Cardiac muscle cell (in vitro differentiated cells and primary cell): ENCODE measurements around the gene PIP4K2A. TPM values are rescaled to one million over a fixed set of nuclear protein-coding genes. Genes with fewer than 3 reads are reported as not detected.

Experiments
- DNase-seq, 2 donors: peaks; one replicate each; pipeline versions ENCODE4 v3.0.0 to v3.0.0-alpha.2; 2010 to 2017; ENCODE audit warnings: low read depth in 1 of 2, low spot score in 1 of 2
- H3K27ac ChIP-seq: fragments of 200-600 bp; sonication (generic); 2 replicates; pipeline ENCODE4 v1.5.1; 2016
- H3K27me3 ChIP-seq: fragments of 200-600 bp; sonication (generic); 2 replicates; pipeline ENCODE4 v1.6.0; 2016; ENCODE audit warnings: control low read depth
- H3K36me3 ChIP-seq: fragments of 200-600 bp; sonication (generic); 2 replicates; pipeline ENCODE4 v1.5.1; 2016; ENCODE audit warnings: control low read depth
- H3K4me1 ChIP-seq: fragments of 200-600 bp; sonication (generic); 2 replicates; pipeline ENCODE4 v1.8.1; 2017; ENCODE audit warnings: low read depth, mild to moderate bottlenecking, mixed run types
- H3K4me3 ChIP-seq: fragments of 200-600 bp; sonication (generic); 2 replicates; pipeline ENCODE4 v1.5.1; 2016; ENCODE audit warnings: mild to moderate bottlenecking
- H3K9me3 ChIP-seq: fragments of 200-600 bp; sonication (generic); 2 replicates; pipeline ENCODE4 v1.5.1; 2017; ENCODE audit warnings: low read depth, mild to moderate bottlenecking, control low read depth
- polyA plus RNA-seq: library from polyadenylated mRNA; unstranded; fragments of >200 nt; fragmentation: Nextera tagmentation; extraction: Ambion mirVana; gene quantifications from 2 replicates; pipeline ENCODE4 v1.2.1, GENCODE V29; 2016
- total RNA-seq: library from RNA; depleted of rRNA; stranded (reverse); fragments of >200 nt; gene quantifications from 2 replicates; pipeline ENCODE4 v1.2.3, GENCODE V29; 2016
- TF ChIP-seq, protein P1 (sequence below): IDR thresholded peaks from 2 replicates; pipeline ENCODE4 v1.5.1; 2012; ENCODE audit warnings: low read depth, mild to moderate bottlenecking, low read length

PIP4K2A gene
- total and polyA plus RNA-seq, 2 experiments from 2014 or later, result 12.1 to 23.9 TPM

DNA sequence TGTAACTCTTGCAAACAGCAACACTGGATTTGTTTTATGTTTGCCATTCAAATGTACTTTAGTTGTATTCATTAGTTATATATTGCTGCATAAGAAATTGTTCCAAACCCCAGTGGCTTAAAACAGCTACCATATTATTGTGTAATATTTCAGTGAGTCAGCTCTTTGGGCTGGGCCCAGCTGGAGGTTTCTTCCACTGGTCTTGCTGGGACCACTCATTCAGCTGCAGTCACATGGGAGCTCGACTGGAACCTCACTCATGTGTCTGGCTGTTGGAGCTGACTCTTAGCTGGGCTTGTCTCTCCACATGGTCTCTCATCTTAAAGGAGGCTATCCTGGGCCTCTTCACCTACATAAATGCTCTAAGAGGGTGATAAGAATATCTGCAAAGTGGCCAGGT, 23.2 kb upstream of the PIP4K2A start:
- H3K4me3 ChIP-seq, result no peak overlapping the region
- H3K4me1 ChIP-seq, result no peaks in the 10 kb centered on the region
- TF ChIP-seq, protein P1, sequence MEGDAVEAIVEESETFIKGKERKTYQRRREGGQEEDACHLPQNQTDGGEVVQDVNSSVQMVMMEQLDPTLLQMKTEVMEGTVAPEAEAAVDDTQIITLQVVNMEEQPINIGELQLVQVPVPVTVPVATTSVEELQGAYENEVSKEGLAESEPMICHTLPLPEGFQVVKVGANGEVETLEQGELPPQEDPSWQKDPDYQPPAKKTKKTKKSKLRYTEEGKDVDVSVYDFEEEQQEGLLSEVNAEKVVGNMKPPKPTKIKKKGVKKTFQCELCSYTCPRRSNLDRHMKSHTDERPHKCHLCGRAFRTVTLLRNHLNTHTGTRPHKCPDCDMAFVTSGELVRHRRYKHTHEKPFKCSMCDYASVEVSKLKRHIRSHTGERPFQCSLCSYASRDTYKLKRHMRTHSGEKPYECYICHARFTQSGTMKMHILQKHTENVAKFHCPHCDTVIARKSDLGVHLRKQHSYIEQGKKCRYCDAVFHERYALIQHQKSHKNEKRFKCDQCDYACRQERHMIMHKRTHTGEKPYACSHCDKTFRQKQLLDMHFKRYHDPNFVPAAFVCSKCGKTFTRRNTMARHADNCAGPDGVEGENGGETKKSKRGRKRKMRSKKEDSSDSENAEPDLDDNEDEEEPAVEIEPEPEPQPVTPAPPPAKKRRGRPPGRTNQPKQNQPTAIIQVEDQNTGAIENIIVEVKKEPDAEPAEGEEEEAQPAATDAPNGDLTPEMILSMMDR, result no peak
- H3K9me3 ChIP-seq, result no peaks in the 10 kb centered on the region
- no peak overlapping the region for H3K27ac ChIP-seq
- peak in 1 of 2 donors; percentile 65 for DNase-seq
- no peaks in the 10 kb centered on the region for H3K27me3 ChIP-seq
- H3K36me3 ChIP-seq, result no peaks in the 10 kb centered on the region

GRCh38 chr10:22736134-22736533, 21.8 kb upstream of the PIP4K2A start:
- H3K27me3 ChIP-seq, result no peaks in the 10 kb centered on the region
- no peaks in the 10 kb centered on the region for H3K4me1 ChIP-seq
- H3K36me3 ChIP-seq, result no peaks in the 10 kb centered on the region
- H3K27ac ChIP-seq, result no peak overlapping the region
- H3K9me3 ChIP-seq, result no peaks in the 10 kb centered on the region
- TF ChIP-seq, protein P1, result no peak
- no peak for DNase-seq
- H3K4me3 ChIP-seq, result no peak overlapping the region

DNA sequence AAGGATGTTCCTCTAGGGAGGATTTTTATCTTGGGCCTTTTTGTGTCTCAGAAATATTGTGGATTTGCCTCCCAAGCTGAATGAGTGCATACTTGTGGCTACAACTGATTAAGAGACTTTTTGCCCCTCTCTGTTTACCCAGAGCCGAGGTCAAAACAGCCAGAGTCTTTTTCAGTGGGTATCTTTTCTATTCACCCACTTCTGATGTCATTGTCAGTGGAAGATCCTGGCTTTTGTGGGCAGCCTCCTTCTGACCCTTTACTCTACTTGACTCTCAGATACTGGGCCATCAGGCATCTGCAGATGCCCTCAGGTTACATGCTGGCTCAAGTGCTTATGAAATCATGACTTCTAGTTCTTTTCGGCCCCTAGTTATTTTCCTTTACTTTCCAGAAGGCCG, 19.6 kb upstream of the PIP4K2A start:
- Histone ChIP-seq H3K27ac (no peak overlapping the region), H3K36me3 (no peaks in the 10 kb centered on the region), H3K9me3 (no peaks in the 10 kb centered on the region), H3K27me3 (no peaks in the 10 kb centered on the region), H3K4me3 (no peak overlapping the region), H3K4me1 (no peaks in the 10 kb centered on the region)
- TF ChIP-seq, protein P1, result no peak
- no peak for DNase-seq

DNA sequence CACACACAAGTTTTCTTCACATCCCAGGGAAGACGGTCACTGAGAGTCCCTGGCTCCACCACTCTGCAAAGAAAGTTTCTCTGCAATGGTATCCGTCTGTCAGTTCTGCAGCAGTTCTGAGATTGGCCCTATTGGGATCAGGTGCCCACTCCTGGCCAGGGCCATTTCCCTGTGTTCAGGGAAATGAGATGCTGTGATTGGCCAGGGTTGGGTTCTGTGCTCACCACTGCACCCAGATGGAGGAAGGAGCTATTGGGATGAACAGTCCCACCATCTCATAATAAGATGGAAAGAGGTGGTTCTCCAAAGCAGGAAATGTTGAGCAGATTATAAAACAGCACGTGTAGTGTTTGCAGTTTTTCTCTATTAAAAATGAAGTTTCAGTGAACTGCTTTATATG, 13.3 kb upstream of the PIP4K2A start:
- Histone ChIP-seq H3K9me3 (no peaks in the 10 kb centered on the region), H3K4me1 (no peaks in the 10 kb centered on the region), H3K27me3 (no peaks in the 10 kb centered on the region), H3K36me3 (no peaks in the 10 kb centered on the region), H3K4me3 (no peak overlapping the region), H3K27ac (no peak overlapping the region)
- DNase-seq, result no peak
- TF ChIP-seq, protein P1, result no peak

- Histone ChIP-seq H3K27me3 (no peaks in the 10 kb centered on the region), H3K27ac (no peak overlapping the region), H3K4me3 (no peak overlapping the region), H3K9me3 (no peaks in the 10 kb centered on the region), H3K4me1 (no peaks in the 10 kb centered on the region), H3K36me3 (no peaks in the 10 kb centered on the region)
- peak in 1 of 2 donors; percentile 25 for DNase-seq
- TF ChIP-seq, protein P1, result no peak
Measured at GRCh38 chr10:22727112-22727511, 12.7 kb upstream of the PIP4K2A start.

DNA sequence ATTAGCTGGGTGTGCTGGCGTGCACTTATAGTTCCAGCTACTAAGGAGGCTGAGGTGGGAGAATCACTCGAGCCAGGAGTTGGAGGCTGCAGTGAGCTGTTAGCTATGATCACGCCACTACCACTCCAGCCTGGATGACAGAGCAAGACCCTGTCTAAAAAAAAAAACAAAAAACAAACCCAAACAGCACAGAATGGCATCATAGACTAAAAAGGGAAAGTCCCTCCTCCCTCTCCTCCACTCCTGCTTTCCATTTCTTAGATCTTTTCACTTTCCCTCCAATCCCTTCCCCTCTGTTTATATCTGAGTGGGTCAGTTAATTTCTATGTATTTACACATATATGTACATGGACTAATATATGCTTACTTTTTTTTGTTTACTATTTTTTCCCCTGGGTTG, 10.4 kb upstream of the PIP4K2A start:
- no peak overlapping the region for H3K27ac ChIP-seq
- H3K9me3 ChIP-seq, result no peaks in the 10 kb centered on the region
- DNase-seq, result no peak
- H3K4me3 ChIP-seq, result no peak overlapping the region
- no peaks in the 10 kb centered on the region for H3K4me1 ChIP-seq
- no peaks in the 10 kb centered on the region for H3K36me3 ChIP-seq
- H3K27me3 ChIP-seq, result no peaks in the 10 kb centered on the region
- TF ChIP-seq, protein P1, result no peak
